Stimulated activated naive CD8-positive, alpha-beta T cell treated with anti-CD3 and anti-CD28 coated beads, Interleukin-15, amount 100 ng/mL, for 72 hours (primary cell): Measurements from ENCODE around the gene SCN5A.

Experiments
- ATAC-seq: fragments of 150-1000 bp; cut with Tn5 transposase; 2 replicates; pipeline ENCODE4 v1.10.0; 2021; ENCODE audit warnings: mild to moderate bottlenecking, moderate library complexity
- DNase-seq, 2 donors: peaks; one replicate each; pipeline ENCODE4 v3.0.0; 2021 to 2022
- H3K27ac Mint-ChIP-seq, 2 donors: one replicate each; pipeline ENCODE4 v1.8.0; 2022; ENCODE audit warnings: mild to moderate bottlenecking in 2 of 2, mixed read lengths in 2 of 2, moderate library complexity in 2 of 2
- H3K27me3 Mint-ChIP-seq: one replicate; pipeline ENCODE4 v1.8.0; 2022; ENCODE audit warnings: mixed read lengths
- H3K4me1 Mint-ChIP-seq: one replicate; pipeline ENCODE4 v1.8.0; 2022; ENCODE audit warnings: mild to moderate bottlenecking, mixed read lengths
- H3K4me3 Mint-ChIP-seq, 2 donors: one replicate each; pipeline ENCODE4 v1.8.0; 2022; ENCODE audit warnings: mild to moderate bottlenecking in 2 of 2, mixed read lengths in 2 of 2, moderate library complexity in 1 of 2
- H3K9me3 Mint-ChIP-seq, 2 donors: one replicate each; pipeline ENCODE4 v1.8.0; 2022; ENCODE audit warnings: mixed read lengths in 2 of 2

Gene SCN5A

GRCh38 chr3:38556640-38557358 is 92.7 kb downstream of the SCN5A start:
- Mint-ChIP-seq H3K4me3 (no peak overlapping the region), H3K27me3 (no peaks in the 10 kb centered on the region), H3K9me3 (no peaks in the 10 kb centered on the region), H3K27ac (no peak overlapping the region), H3K4me1 (no peaks in the 10 kb centered on the region)
- ATAC-seq (no peak), DNase-seq (no peak)

GRCh38 chr3:38555926-38556325 is 93.6 kb downstream of the SCN5A start:
- no peaks in the 10 kb centered on the region for H3K4me1 Mint-ChIP-seq
- H3K9me3 Mint-ChIP-seq = no peaks in the 10 kb centered on the region
- peak in 1 of 2 donors; percentile 4 for DNase-seq
- H3K4me3 Mint-ChIP-seq = no peak overlapping the region
- no peaks in the 10 kb centered on the region for H3K27me3 Mint-ChIP-seq
- H3K27ac Mint-ChIP-seq = no peak overlapping the region
- ATAC-seq = no peak

DNA sequence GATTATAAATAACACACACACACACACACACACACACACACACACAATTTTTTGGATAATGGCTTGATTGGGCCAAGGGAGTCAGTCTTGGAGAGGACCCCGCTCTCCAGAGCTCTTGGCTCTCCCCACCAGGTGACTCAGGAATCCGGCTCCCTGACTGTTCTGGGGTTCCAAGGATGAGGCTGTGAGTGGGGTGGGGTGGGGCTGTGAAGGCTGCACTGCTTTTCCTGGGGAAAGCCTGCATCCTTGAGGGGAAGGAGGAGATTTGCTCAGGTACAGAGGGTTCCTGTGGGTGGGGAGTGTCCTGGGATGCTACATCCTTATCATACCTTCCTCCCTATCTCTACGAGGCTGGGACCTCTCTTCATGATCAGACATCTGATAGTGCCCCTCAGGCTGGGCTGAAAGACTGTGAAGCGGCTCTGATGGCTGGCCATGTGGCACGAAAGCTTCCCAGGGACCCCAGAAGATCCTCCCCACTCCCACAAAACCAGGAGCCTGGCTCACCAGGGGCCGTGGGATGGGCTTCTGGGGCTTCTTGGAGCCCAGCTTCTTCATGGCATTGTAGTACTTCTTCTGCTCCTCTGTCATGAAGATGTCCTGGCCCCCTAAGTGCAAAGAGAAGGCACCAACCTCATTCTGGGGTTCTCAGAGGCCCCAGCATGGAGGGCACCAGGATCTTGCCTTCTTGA is 94.2 kb downstream of the SCN5A start:
- H3K27ac Mint-ChIP-seq = no peak overlapping the region
- H3K27me3 Mint-ChIP-seq = no peaks in the 10 kb centered on the region
- no peaks in the 10 kb centered on the region for H3K4me1 Mint-ChIP-seq
- DNase-seq (no peak), ATAC-seq (no peak)
- no peak overlapping the region for H3K4me3 Mint-ChIP-seq
- no peaks in the 10 kb centered on the region for H3K9me3 Mint-ChIP-seq

DNA sequence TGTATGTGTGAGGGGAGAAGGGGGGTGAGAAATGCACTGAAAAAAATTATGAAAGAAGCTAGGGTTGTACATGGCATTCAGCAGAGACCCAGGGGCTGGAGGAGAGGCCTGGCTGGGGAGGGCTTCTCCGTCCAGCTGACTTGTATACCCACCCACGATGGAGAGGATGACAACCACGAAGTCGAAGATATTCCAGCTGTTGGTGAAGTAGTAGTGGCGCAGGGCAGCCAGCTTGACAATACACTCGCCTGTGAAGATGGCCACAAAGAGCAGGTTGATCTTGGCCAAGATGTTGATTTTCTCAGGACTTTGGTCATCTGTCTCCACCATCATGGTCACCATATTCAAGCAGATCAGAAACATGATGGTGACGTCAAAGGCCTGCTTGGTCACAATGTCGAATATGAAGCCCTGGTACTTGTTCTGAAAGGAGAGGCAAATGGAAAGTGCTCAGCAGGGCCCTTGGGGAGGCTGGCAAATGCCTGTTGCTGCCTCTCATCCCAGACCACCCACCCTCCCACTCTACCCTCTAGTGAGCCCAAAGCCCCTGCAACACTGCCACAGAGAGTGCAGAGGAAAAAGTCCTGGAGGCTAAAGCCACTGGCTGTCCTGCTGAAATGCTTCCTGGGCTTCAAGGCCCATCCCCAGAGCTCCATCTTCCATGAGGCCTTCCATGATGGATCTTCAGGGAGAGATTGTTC is 95.2 kb downstream of the SCN5A start:
- Mint-ChIP-seq H3K27ac (no peak overlapping the region), H3K9me3 (no peaks in the 10 kb centered on the region), H3K4me3 (no peak overlapping the region), H3K4me1 (no peaks in the 10 kb centered on the region), H3K27me3 (no peaks in the 10 kb centered on the region)
- ATAC-seq (no peak), DNase-seq (no peak)

GRCh38 chr3:38553071-38553470 is 96.4 kb downstream of the SCN5A start:
- Mint-ChIP-seq H3K4me1 (no peaks in the 10 kb centered on the region), H3K4me3 (no peak overlapping the region), H3K27ac (peak overlapping the region in 1 of 2 donors; percentile 4), H3K9me3 (no peaks in the 10 kb centered on the region), H3K27me3 (no peaks in the 10 kb centered on the region)
- ATAC-seq = no peak
- no peak for DNase-seq

- ATAC-seq = no peak
- no peak overlapping the region for H3K4me3 Mint-ChIP-seq
- H3K4me1 Mint-ChIP-seq = no peaks in the 10 kb centered on the region
- no peaks in the 10 kb centered on the region for H3K27me3 Mint-ChIP-seq
- H3K27ac Mint-ChIP-seq = no peak overlapping the region
- H3K9me3 Mint-ChIP-seq = no peaks in the 10 kb centered on the region
- no peak for DNase-seq
These were observed 97.1 kb downstream of the SCN5A start for GRCh38 chr3:38552364-38552763.

DNA sequence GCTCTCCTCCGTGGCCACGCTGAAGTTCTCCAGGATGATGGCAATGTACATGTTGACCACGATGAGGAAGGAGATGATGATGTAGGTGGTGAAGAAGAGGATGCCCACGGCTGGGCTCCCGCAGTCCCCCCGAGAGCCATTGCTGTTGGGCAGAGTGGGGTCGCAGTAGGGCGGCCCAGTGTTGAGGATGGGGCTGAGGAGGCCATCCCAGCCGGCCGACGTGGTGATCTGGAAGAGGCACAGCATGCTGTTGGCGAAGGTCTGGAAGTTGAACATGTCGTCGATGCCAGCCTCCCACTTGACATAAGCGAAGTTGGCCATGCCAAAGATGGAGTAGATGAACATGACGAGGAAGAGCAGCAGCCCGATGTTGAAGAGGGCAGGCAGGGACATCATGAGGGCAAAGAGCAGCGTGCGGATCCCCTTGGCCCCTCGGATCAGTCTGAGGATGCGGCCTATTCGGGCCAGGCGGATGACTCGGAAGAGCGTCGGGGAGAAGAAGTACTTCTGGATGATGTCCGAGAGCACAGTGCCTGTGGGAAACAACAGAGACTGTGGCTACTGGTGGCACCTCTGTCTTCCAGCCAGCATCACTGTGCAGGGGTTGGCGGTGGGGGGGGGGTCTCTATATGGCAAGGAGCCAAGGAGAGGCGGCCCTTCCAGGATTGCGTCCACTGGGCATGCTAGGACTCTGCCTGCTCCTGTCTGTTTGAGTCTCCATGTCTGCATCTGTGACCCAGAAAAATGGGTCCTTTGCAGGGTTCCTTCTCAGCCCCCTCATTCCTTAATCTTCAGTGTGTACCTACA is 98.3 kb downstream of the SCN5A start:
- H3K4me3 Mint-ChIP-seq = no peak overlapping the region
- no peak overlapping the region for H3K27ac Mint-ChIP-seq
- DNase-seq (no peak), ATAC-seq (no peak)
- H3K9me3 Mint-ChIP-seq = no peaks in the 10 kb centered on the region
- H3K27me3 Mint-ChIP-seq = no peaks in the 10 kb centered on the region
- H3K4me1 Mint-ChIP-seq = no peaks in the 10 kb centered on the region

DNA sequence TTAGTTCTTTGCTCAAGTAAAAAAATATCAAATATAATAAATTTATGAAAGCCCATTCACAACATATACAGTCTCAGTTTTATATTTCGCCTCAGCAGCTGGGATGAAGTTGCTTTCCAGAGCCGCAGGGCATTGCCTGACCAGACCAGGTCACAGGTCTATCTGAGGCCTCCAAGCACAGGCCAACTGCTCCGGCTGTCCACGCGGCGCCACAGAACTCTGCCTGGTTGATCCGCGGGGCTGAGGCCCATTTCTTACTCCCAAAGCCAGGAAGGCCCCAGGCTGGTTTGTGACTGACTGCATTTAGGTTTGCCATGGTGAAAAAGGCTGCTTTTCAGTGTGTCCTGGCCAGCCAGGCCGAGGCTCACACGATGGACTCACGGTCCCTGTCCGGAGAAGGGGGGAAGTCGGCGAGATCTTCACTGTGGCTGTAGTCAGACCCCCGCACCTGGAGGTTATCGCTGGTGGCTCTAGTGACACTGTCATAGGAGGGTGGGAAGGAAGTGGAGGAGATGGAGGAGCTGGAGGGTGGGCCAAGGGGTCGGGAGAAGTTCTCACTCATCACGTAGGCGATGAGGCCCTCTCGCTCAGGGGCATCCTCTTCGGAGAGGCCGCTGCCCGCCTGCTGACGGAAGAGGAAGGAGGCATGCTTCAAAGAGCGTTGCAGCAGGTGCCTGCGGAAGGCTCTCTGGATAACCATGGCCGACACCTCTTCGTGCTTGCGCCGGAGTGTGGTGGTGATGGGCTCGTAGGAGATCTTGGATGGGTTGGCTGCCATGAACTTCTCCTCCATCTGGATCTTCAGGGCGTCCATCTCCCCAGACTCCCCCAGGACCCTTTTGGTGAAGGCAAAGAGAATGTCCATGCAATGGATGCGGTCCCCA is 99.3 kb downstream of the SCN5A start:
- H3K4me3 Mint-ChIP-seq = no peak overlapping the region
- no peaks in the 10 kb centered on the region for H3K4me1 Mint-ChIP-seq
- no peak overlapping the region for H3K27ac Mint-ChIP-seq
- H3K9me3 Mint-ChIP-seq = no peaks in the 10 kb centered on the region
- DNase-seq (no peak), ATAC-seq (no peak)
- H3K27me3 Mint-ChIP-seq = peaks cover 7% of the 10 kb centered on the region

GRCh38 chr3:38549486-38549885 is 100.0 kb downstream of the SCN5A start:
- Mint-ChIP-seq H3K27ac (no peak overlapping the region), H3K9me3 (no peaks in the 10 kb centered on the region), H3K27me3 (peaks cover 11% of the 10 kb centered on the region), H3K4me3 (no peak overlapping the region), H3K4me1 (no peaks in the 10 kb centered on the region)
- ATAC-seq (no peak), DNase-seq (no peak)

- Mint-ChIP-seq H3K4me3 (no peak overlapping the region), H3K4me1 (no peaks in the 10 kb centered on the region), H3K27me3 (peaks cover 11% of the 10 kb centered on the region), H3K9me3 (no peaks in the 10 kb centered on the region), H3K27ac (no peak overlapping the region)
- ATAC-seq (peak; percentile 10), DNase-seq (no peak)
These were observed 100.4 kb downstream of the SCN5A start for GRCh38 chr3:38549082-38549481.

- DNase-seq (no peak), ATAC-seq (peak; percentile 7)
- Mint-ChIP-seq H3K4me1 (no peaks in the 10 kb centered on the region), H3K9me3 (no peaks in the 10 kb centered on the region), H3K4me3 (no peak overlapping the region), H3K27ac (no peak overlapping the region), H3K27me3 (peaks cover 11% of the 10 kb centered on the region)
These were observed 101.1 kb downstream of the SCN5A start for GRCh38 chr3:38548154-38548931.

- no peak for DNase-seq
- H3K27me3 Mint-ChIP-seq = peaks cover 11% of the 10 kb centered on the region
- ATAC-seq = no peak
- no peaks in the 10 kb centered on the region for H3K4me1 Mint-ChIP-seq
- H3K27ac Mint-ChIP-seq = no peak overlapping the region
- no peak overlapping the region for H3K4me3 Mint-ChIP-seq
- no peaks in the 10 kb centered on the region for H3K9me3 Mint-ChIP-seq
These were observed 103.5 kb downstream of the SCN5A start for GRCh38 chr3:38545983-38546382.

DNA sequence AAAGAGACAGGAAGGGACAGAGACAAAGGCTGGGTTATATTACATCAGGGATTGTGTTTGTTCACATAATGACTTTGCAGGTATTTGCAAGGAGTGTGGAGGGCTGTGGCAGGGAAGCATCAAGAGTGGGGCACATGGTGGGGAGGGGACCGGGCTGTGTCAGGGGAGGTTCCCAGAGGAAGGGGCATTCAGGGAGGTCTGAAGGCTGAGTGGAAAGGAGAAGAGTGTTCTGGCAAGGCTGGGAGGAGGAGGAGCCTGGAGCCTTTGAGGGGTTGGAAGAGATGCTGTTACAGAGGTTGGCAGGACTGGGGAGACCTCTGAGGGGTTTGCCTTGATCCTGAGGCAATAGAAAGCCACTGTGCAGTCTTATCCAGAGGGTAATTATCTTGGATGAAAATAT is 103.9 kb downstream of the SCN5A start:
- DNase-seq = no peak
- H3K9me3 Mint-ChIP-seq = no peaks in the 10 kb centered on the region
- H3K27ac Mint-ChIP-seq = no peak overlapping the region
- H3K4me3 Mint-ChIP-seq = no peak overlapping the region
- ATAC-seq = no peak
- H3K4me1 Mint-ChIP-seq = no peaks in the 10 kb centered on the region
- peaks cover 11% of the 10 kb centered on the region for H3K27me3 Mint-ChIP-seq

DNA sequence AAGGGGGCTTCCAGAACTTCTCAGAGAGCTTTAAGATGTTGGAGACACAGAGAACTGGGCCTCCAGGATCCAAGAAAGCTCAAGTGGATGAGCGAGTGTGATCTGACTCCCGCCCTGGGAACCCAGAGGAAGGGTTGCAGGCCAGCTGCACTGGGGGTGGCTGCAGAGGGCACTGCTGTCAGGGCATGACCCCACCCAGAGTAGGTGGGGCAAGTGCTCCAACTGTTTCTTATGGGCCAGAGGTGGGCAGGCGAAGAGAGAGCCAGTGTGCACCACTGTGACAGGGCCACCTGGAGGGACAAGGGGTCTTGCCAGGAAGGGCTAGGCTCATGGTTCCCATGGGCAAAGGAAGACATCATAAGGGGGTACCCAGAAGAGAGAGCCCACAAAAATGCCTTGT is 104.6 kb downstream of the SCN5A start:
- Mint-ChIP-seq H3K27me3 (peaks cover 11% of the 10 kb centered on the region), H3K4me3 (no peak overlapping the region), H3K9me3 (no peaks in the 10 kb centered on the region), H3K4me1 (no peaks in the 10 kb centered on the region), H3K27ac (no peak overlapping the region)
- ATAC-seq = no peak
- no peak for DNase-seq
